HL-60 (cell line): ENCODE data around the gene LONP2.

ENCODE experiments used
- POLR2AphosphoS5 ChIP-seq: IDR thresholded peaks from 2 replicates; pipeline ENCODE4 v1.6.1; 2012; ENCODE audit warnings: low read depth
- REST ChIP-seq: IDR thresholded peaks from 2 replicates; pipeline ENCODE4 v1.6.1; 2012; ENCODE audit warnings: low read depth; ENCODE audit not compliant: insufficient replicate concordance
- TF ChIP-seq, protein P1 (sequence below): IDR thresholded peaks from one replicate; pipeline ENCODE4 v1.5.1; 2011; ENCODE audit warnings: low read length, control low read depth, inconsistent platforms; ENCODE audit not compliant: insufficient read depth

DNA sequence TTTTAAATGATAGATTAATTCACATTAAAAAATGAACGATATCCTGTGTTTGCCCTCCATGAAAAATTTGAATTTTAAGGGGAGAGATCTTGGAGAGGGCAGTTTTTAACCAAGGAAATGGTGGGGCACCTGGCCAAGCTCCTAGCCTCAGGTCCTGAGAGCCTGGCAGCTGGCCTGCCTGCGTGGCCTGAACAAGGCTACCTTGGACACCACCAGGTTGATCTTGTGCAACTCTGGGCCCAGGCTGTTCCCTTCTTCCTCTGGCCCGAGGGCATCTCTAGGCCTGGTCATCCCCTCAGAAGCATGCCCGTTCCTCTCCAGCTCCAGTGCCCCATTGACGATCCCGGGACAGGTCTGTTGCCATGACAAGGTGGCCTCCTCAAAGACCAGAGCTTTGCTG, 33.4 kb upstream of the LONP2 start:
- TF ChIP-seq, protein P1, sequence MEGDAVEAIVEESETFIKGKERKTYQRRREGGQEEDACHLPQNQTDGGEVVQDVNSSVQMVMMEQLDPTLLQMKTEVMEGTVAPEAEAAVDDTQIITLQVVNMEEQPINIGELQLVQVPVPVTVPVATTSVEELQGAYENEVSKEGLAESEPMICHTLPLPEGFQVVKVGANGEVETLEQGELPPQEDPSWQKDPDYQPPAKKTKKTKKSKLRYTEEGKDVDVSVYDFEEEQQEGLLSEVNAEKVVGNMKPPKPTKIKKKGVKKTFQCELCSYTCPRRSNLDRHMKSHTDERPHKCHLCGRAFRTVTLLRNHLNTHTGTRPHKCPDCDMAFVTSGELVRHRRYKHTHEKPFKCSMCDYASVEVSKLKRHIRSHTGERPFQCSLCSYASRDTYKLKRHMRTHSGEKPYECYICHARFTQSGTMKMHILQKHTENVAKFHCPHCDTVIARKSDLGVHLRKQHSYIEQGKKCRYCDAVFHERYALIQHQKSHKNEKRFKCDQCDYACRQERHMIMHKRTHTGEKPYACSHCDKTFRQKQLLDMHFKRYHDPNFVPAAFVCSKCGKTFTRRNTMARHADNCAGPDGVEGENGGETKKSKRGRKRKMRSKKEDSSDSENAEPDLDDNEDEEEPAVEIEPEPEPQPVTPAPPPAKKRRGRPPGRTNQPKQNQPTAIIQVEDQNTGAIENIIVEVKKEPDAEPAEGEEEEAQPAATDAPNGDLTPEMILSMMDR, result no peak
- TF ChIP-seq POLR2AphosphoS5 (no peak), REST (no peak)
